Gastroesophageal sphincter (tissue), 3 donors: ENCODE results near the gene TBC1D8.

Experiments used
- EP300 ChIP-seq: sonication (generic); formaldehyde crosslinking; IDR thresholded peaks from one replicate; pipeline ENCODE4 v1.6.1; 2017; ENCODE audit warnings: antibody characterized with exemption, mild to moderate bottlenecking
- POLR2A ChIP-seq, 2 donors: fragments of 450-650 bp; IDR thresholded peaks; one replicate each; pipeline ENCODE4 v1.6.1; 2017; ENCODE audit warnings: antibody characterized with exemption in 2 of 2, mild to moderate bottlenecking in 2 of 2, moderate library complexity in 1 of 2
- POLR2AphosphoS5 ChIP-seq: sonication (generic); formaldehyde crosslinking; IDR thresholded peaks from one replicate; pipeline ENCODE4 v1.6.1; 2017; ENCODE audit warnings: antibody characterized with exemption
- TF ChIP-seq, protein P1 (sequence below), 4 experiments: fragments of 200-600 bp in 2 of 4; fragments of 450-650 bp in 2 of 4; sonication (generic) in 1 of 4; IDR thresholded peaks; one replicate each; pipeline ENCODE4 v1.5.1; 2017 to 2019; ENCODE audit warnings: antibody characterized with exemption in 4 of 4, mild to moderate bottlenecking in 2 of 4, moderate library complexity in 2 of 4

- TF ChIP-seq POLR2AphosphoS5 (no peak), EP300 (no peak), POLR2A (IDR thresholded peaks at IDR 0.05) (no peak)
- TF ChIP-seq, protein P1, sequence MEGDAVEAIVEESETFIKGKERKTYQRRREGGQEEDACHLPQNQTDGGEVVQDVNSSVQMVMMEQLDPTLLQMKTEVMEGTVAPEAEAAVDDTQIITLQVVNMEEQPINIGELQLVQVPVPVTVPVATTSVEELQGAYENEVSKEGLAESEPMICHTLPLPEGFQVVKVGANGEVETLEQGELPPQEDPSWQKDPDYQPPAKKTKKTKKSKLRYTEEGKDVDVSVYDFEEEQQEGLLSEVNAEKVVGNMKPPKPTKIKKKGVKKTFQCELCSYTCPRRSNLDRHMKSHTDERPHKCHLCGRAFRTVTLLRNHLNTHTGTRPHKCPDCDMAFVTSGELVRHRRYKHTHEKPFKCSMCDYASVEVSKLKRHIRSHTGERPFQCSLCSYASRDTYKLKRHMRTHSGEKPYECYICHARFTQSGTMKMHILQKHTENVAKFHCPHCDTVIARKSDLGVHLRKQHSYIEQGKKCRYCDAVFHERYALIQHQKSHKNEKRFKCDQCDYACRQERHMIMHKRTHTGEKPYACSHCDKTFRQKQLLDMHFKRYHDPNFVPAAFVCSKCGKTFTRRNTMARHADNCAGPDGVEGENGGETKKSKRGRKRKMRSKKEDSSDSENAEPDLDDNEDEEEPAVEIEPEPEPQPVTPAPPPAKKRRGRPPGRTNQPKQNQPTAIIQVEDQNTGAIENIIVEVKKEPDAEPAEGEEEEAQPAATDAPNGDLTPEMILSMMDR (IDR thresholded peaks at IDR 0.05) = no peak
Measured at GRCh38 chr2:101195871-101196661, 44.9 kb upstream of the TBC1D8 start.
